Body of pancreas (tissue), 4 donors: ENCODE data around the gene CHI3L2. TPM values are rescaled to one million over a fixed set of nuclear protein-coding genes. Genes with fewer than 3 reads are reported as not detected.

Experiments
- ATAC-seq: fragments of 150-250 bp; one replicate; pipeline ENCODE4 v1.9.1; 2016
- DNase-seq, 4 donors: peaks; one replicate each; pipeline ENCODE4 v3.0.0-alpha.2; 2019
- H3K27ac ChIP-seq, 4 donors: fragments of 200-600 bp; sonication (generic); 1 replicate in 3 of 4; 2 replicates in 1 of 4; pipeline versions ENCODE4 v1.5.1 to v1.6.1; 2016 to 2019; ENCODE audit warnings: mild to moderate bottlenecking in 1 of 4, mixed read lengths in 1 of 4, moderate library complexity in 1 of 4
- H3K27me3 ChIP-seq, 2 donors: fragments of 200-600 bp; sonication (generic); one replicate each; pipeline ENCODE4 v1.6.0; 2016; ENCODE audit warnings: mild to moderate bottlenecking in 1 of 2
- H3K36me3 ChIP-seq, 2 donors: fragments of 200-600 bp; sonication (generic); replicated peaks in 1 of 2; 2 replicates each; pipeline ENCODE4 v1.5.1; 2016; ENCODE audit warnings: low read depth in 2 of 2; ENCODE audit not compliant: insufficient read depth in 1 of 2
- H3K4me1 ChIP-seq: fragments of 200-600 bp; sonication (generic); one replicate; pipeline ENCODE4 v1.6.0; 2016
- H3K4me3 ChIP-seq, 2 donors: fragments of 200-600 bp; sonication (generic); 1 replicate in 1 of 2; 2 replicates in 1 of 2; pipeline ENCODE4 v1.5.1; 2016 to 2019
- H3K9me3 ChIP-seq, 3 donors: fragments of 200-600 bp; sonication (generic); 1 replicate in 2 of 3; 2 replicates in 1 of 3; pipeline ENCODE4 v1.5.1; 2016
- POLR2A ChIP-seq, 3 donors: fragments of 450-650 bp; IDR thresholded peaks; one replicate each; pipeline ENCODE4 v1.6.1; 2016; ENCODE audit warnings: antibody characterized with exemption in 3 of 3, mild to moderate bottlenecking in 2 of 3
- WGBS, 2 donors: methylation state at CpG; one replicate each; pipeline ENCODE4 v1.1.5; 2017; 5-methylcytosine and 5-hydroxymethylcytosine counted together
- intact Hi-C: fragments of 100-400 bp; cut with DNase I; formaldehyde crosslinking; loops from one replicate; pipeline ENCODE4 v1.15.1; 2023
- total RNA-seq, 2 donors: library from RNA; depleted of rRNA; stranded (reverse); fragments of >200 nt; gene quantifications; one replicate each; pipeline ENCODE4 v1.1.0, GENCODE V29; 2016
- TF ChIP-seq, protein P1 (sequence below), 7 experiments: fragments of 450-650 bp in 4 of 7; fragments of 200-600 bp in 3 of 7; sonication (generic) in 3 of 7; IDR thresholded peaks; one replicate each; pipeline ENCODE4 v1.5.1; 2016 to 2019; ENCODE audit warnings: antibody characterized with exemption in 7 of 7

Gene CHI3L2
- total RNA-seq, 2 donors from 2014 or later: not detected

GRCh38 chr1:111283838-111284237 is 56.3 kb downstream of the CHI3L2 start:
- Histone ChIP-seq H3K27ac (no peak overlapping the region), H3K27me3 (no peaks in the 10 kb centered on the region), H3K36me3 (no peaks in the 10 kb centered on the region), H3K4me3 (no peak overlapping the region), H3K9me3 (no peaks in the 10 kb centered on the region), H3K4me1 (no peaks in the 10 kb centered on the region)
- intact Hi-C loops: no loop called here
- DNase-seq: no peak
- TF ChIP-seq POLR2A (IDR thresholded peaks at IDR 0.05): no peak
- TF ChIP-seq, protein P1, sequence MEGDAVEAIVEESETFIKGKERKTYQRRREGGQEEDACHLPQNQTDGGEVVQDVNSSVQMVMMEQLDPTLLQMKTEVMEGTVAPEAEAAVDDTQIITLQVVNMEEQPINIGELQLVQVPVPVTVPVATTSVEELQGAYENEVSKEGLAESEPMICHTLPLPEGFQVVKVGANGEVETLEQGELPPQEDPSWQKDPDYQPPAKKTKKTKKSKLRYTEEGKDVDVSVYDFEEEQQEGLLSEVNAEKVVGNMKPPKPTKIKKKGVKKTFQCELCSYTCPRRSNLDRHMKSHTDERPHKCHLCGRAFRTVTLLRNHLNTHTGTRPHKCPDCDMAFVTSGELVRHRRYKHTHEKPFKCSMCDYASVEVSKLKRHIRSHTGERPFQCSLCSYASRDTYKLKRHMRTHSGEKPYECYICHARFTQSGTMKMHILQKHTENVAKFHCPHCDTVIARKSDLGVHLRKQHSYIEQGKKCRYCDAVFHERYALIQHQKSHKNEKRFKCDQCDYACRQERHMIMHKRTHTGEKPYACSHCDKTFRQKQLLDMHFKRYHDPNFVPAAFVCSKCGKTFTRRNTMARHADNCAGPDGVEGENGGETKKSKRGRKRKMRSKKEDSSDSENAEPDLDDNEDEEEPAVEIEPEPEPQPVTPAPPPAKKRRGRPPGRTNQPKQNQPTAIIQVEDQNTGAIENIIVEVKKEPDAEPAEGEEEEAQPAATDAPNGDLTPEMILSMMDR (IDR thresholded peaks at IDR 0.05): no peak
- no peak for ATAC-seq

GRCh38 chr1:111285879-111286278 is 58.4 kb downstream of the CHI3L2 start:
- intact Hi-C loops: no loop called here
- TF ChIP-seq, protein P1 (IDR thresholded peaks at IDR 0.05): no peak
- TF ChIP-seq POLR2A (IDR thresholded peaks at IDR 0.05): no peak
- Histone ChIP-seq H3K9me3 (no peaks in the 10 kb centered on the region), H3K4me3 (no peak overlapping the region), H3K36me3 (no peaks in the 10 kb centered on the region), H3K27me3 (no peaks in the 10 kb centered on the region), H3K4me1 (no peaks in the 10 kb centered on the region), H3K27ac (no peak overlapping the region)
- DNase-seq (no peak), ATAC-seq (no peak)
- 59 to 66% methylated on average over 2 of the region's 2 CpGs for WGBS, 2 donors

- no peaks in the 10 kb centered on the region for H3K36me3 ChIP-seq
- intact Hi-C loops: no loop called here
- H3K4me3 ChIP-seq: no peak overlapping the region
- 0 to 14% methylated on average over 1 of the region's 1 CpG for WGBS, 2 donors
- no peak overlapping the region for H3K27ac ChIP-seq
- no peak for ATAC-seq
- no peaks in the 10 kb centered on the region for H3K9me3 ChIP-seq
- TF ChIP-seq POLR2A (IDR thresholded peaks at IDR 0.05): no peak
- TF ChIP-seq, protein P1 (IDR thresholded peaks at IDR 0.05): no peak
- H3K27me3 ChIP-seq: no peaks in the 10 kb centered on the region
- no peaks in the 10 kb centered on the region for H3K4me1 ChIP-seq
- no peak for DNase-seq
Observed at GRCh38 chr1:111286912-111287311, 59.4 kb downstream of the CHI3L2 start.

DNA sequence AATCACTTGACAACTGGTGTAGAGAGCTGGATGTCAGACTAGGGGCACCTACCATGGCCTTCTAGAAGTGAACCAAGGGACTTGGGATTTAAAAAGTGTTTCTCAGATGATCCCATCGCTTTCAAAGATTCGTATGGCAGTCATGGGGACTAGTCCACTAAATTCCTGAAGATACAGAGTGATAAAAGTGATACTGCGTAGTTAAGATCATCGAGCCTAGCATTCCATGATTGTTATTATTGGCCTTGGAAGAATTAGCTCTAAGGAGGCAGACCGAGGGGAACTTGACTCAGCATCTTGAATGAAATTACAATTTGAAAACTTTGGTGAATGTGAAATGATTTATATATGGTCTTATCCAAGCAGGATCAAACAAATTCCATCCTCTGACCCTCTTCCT is 61.9 kb downstream of the CHI3L2 start:
- H3K36me3 ChIP-seq: no peaks in the 10 kb centered on the region
- no peak for DNase-seq
- no peak overlapping the region for H3K4me3 ChIP-seq
- no peak overlapping the region for H3K27ac ChIP-seq
- H3K27me3 ChIP-seq: no peaks in the 10 kb centered on the region
- H3K4me1 ChIP-seq: no peaks in the 10 kb centered on the region
- intact Hi-C loops: no loop called here
- TF ChIP-seq, protein P1 (IDR thresholded peaks at IDR 0.05): no peak
- TF ChIP-seq POLR2A (IDR thresholded peaks at IDR 0.05): no peak
- WGBS, 2 donors: 59 to 68% methylated on average over 4 to 5 of the region's 5 CpGs
- H3K9me3 ChIP-seq: no peaks in the 10 kb centered on the region
- no peak for ATAC-seq

GRCh38 chr1:111290104-111290503 is 62.6 kb downstream of the CHI3L2 start:
- no peaks in the 10 kb centered on the region for H3K27me3 ChIP-seq
- intact Hi-C loops: no loop called here
- no peaks in the 10 kb centered on the region for H3K9me3 ChIP-seq
- WGBS, 2 donors: 68 to 75% methylated on average over 3 of the region's 3 CpGs
- ATAC-seq (no peak), DNase-seq (no peak)
- no peak overlapping the region for H3K27ac ChIP-seq
- TF ChIP-seq, protein P1 (IDR thresholded peaks at IDR 0.05): no peak
- TF ChIP-seq POLR2A (IDR thresholded peaks at IDR 0.05): no peak
- H3K4me1 ChIP-seq: no peaks in the 10 kb centered on the region
- no peaks in the 10 kb centered on the region for H3K36me3 ChIP-seq
- H3K4me3 ChIP-seq: no peak overlapping the region
